Neutrophil (primary cell): ENCODE results near the gene PRG3.

ENCODE experiments used
- H3K27ac ChIP-seq: fragments of 200-600 bp; sonication (generic); 2 replicates; pipeline ENCODE4 v1.5.1; 2016; ENCODE audit warnings: mild to moderate bottlenecking, moderate library complexity
- H3K27me3 ChIP-seq: fragments of 200-600 bp; sonication (generic); 2 replicates; pipeline ENCODE4 v1.6.0; 2016; ENCODE audit warnings: mild to moderate bottlenecking
- H3K36me3 ChIP-seq: fragments of 200-600 bp; sonication (generic); 2 replicates; pipeline ENCODE4 v1.5.1; 2017
- H3K4me1 ChIP-seq, 2 experiments: fragments of 200-600 bp in 1 of 2; sonication (generic) in 1 of 2; 1 replicate in 1 of 2; 2 replicates in 1 of 2; pipeline versions ENCODE4 v1.5.1 to v1.6.1; 2013 to 2016; ENCODE audit warnings: low read depth in 1 of 2, low read length in 1 of 2, mild to moderate bottlenecking in 1 of 2, moderate library complexity in 1 of 2; ENCODE audit not compliant: control insufficient read depth in 1 of 2, insufficient read depth in 1 of 2
- H3K4me3 ChIP-seq, 2 experiments: fragments of 200-600 bp in 1 of 2; sonication (generic) in 1 of 2; 1 replicate in 1 of 2; 2 replicates in 1 of 2; pipeline ENCODE4 v1.5.1; 2013 to 2016; ENCODE audit warnings: low read depth in 1 of 2, low read length in 1 of 2, mild to moderate bottlenecking in 1 of 2, moderate library complexity in 1 of 2
- H3K9me3 ChIP-seq: fragments of 200-600 bp; sonication (generic); 2 replicates; pipeline ENCODE4 v1.5.1; 2016
- CTCF ChIP-seq: fragments of 200-600 bp; sonication (generic); IDR thresholded peaks from 2 replicates; pipeline ENCODE4 v1.5.1; 2016; ENCODE audit warnings: antibody characterized with exemption

Gene PRG3

GRCh38 chr11:57373146-57373545 lies 7.8 kb downstream of the PRG3 start:
- Histone ChIP-seq H3K36me3 (no peaks in the 10 kb centered on the region), H3K4me3 (no peak overlapping the region), H3K27me3 (peaks cover 18% of the 10 kb centered on the region), H3K27ac (no peak overlapping the region), H3K4me1 (peaks cover 0 to 8% of the 10 kb centered on the region in 2 experiments), H3K9me3 (no peaks in the 10 kb centered on the region)
- no peak for TF ChIP-seq CTCF

- peaks cover 0 to 11% of the 10 kb centered on the region in 2 experiments for H3K4me1 ChIP-seq
- no peaks in the 10 kb centered on the region for H3K9me3 ChIP-seq
- no peaks in the 10 kb centered on the region for H3K36me3 ChIP-seq
- no peaks in the 10 kb centered on the region for H3K27me3 ChIP-seq
- TF ChIP-seq CTCF = no peak
- no peak overlapping the region for H3K4me3 ChIP-seq
- no peak overlapping the region for H3K27ac ChIP-seq
These were observed 10.0 kb downstream of the PRG3 start for GRCh38 chr11:57370941-57371340.

GRCh38 chr11:57370251-57370650 lies 10.7 kb downstream of the PRG3 start:
- H3K27me3 ChIP-seq = no peaks in the 10 kb centered on the region
- no peak for TF ChIP-seq CTCF
- no peak overlapping the region for H3K4me3 ChIP-seq
- no peak overlapping the region for H3K27ac ChIP-seq
- H3K36me3 ChIP-seq = no peaks in the 10 kb centered on the region
- H3K9me3 ChIP-seq = no peaks in the 10 kb centered on the region
- H3K4me1 ChIP-seq = peaks cover 0 to 11% of the 10 kb centered on the region in 2 experiments

GRCh38 chr11:57368845-57369232 lies 12.1 kb downstream of the PRG3 start:
- Histone ChIP-seq H3K4me3 (no peak overlapping the region), H3K27ac (no peak overlapping the region), H3K9me3 (no peaks in the 10 kb centered on the region), H3K27me3 (no peaks in the 10 kb centered on the region), H3K36me3 (no peaks in the 10 kb centered on the region), H3K4me1 (peaks cover 0 to 11% of the 10 kb centered on the region in 2 experiments)
- no peak for TF ChIP-seq CTCF

GRCh38 chr11:57368106-57368844 lies 12.7 kb downstream of the PRG3 start:
- Histone ChIP-seq H3K9me3 (no peaks in the 10 kb centered on the region), H3K27ac (no peak overlapping the region), H3K27me3 (no peaks in the 10 kb centered on the region), H3K4me1 (peaks cover 0 to 11% of the 10 kb centered on the region in 2 experiments), H3K4me3 (no peak overlapping the region), H3K36me3 (no peaks in the 10 kb centered on the region)
- TF ChIP-seq CTCF = no peak
